Testis (tissue), 3 donors: ENCODE measurements around the gene TNFSF8. TPM values are rescaled to one million over a fixed set of nuclear protein-coding genes. Genes with fewer than 3 reads are reported as not detected.

Experiments
- DNase-seq: peaks from one replicate; pipeline ENCODE4 v3.0.0-alpha.2; 2019
- H3K27ac ChIP-seq, 2 donors: fragments of 200-600 bp; sonication (generic); one replicate each; pipeline ENCODE4 v1.5.1; 2019
- H3K27me3 ChIP-seq: fragments of 200-600 bp; sonication (generic); one replicate; pipeline ENCODE4 v1.5.1; 2019
- H3K36me3 ChIP-seq: fragments of 200-600 bp; sonication (generic); one replicate; pipeline ENCODE4 v1.5.1; 2017; ENCODE audit warnings: low read depth; ENCODE audit errors: missing control alignments
- H3K4me1 ChIP-seq: fragments of 200-600 bp; sonication (generic); one replicate; pipeline ENCODE4 v1.5.1; 2019
- H3K4me3 ChIP-seq, 2 donors: fragments of 200-600 bp; sonication (generic); one replicate each; pipeline ENCODE4 v1.5.1; 2017 to 2019
- H3K9me3 ChIP-seq: fragments of 200-600 bp; sonication (generic); one replicate; pipeline ENCODE4 v1.5.1; 2017
- CTCF ChIP-seq, 3 experiments: fragments of 450-650 bp in 2 of 3; fragments of 200-600 bp in 1 of 3; sonication (generic) in 1 of 3; IDR thresholded peaks; one replicate each; pipeline ENCODE4 v1.5.1; 2016 to 2019; ENCODE audit warnings: antibody characterized with exemption in 3 of 3, mild to moderate bottlenecking in 2 of 3, moderate library complexity in 1 of 3
- POLR2A ChIP-seq: fragments of 450-650 bp; IDR thresholded peaks from one replicate; pipeline ENCODE4 v1.6.1; 2017; ENCODE audit warnings: antibody characterized with exemption, mild to moderate bottlenecking, moderate library complexity
- WGBS, 2 donors: methylation state at CpG; one replicate each; pipeline ENCODE4 v1.1.5; 2018; 5-methylcytosine and 5-hydroxymethylcytosine counted together
- intact Hi-C: fragments of 100-400 bp; cut with DNase I; formaldehyde crosslinking; loops from one replicate; pipeline ENCODE4 v1.15.1; 2023; ENCODE audit warnings: low total_unique reads
- polyA plus RNA-seq: library from polyadenylated mRNA; stranded (reverse); fragments of 350-450 nt; fragmentation: Illumina TruSeq; extraction: RNeasy Lipid Tissue Mini Kit (QIAGEN cat#74804); gene quantifications from one replicate; pipeline ENCODE4 v1.2.3, GENCODE V29; 2014; ENCODE audit warnings: low read depth, low replicate concordance; ENCODE audit not compliant: insufficient read depth
- total RNA-seq, 2 donors: library from RNA; depleted of rRNA; stranded (reverse); fragments of >200 nt; gene quantifications; one replicate each; pipeline ENCODE4 v1.2.3, GENCODE V29; 2016

The TNFSF8 gene
- total and polyA plus RNA-seq, 3 donors from 2014 or later = 0.63 to 1.3 (median 1.1) TPM

- no peaks in the 10 kb centered on the region for H3K36me3 ChIP-seq
- no peaks in the 10 kb centered on the region for H3K4me1 ChIP-seq
- no peak for DNase-seq
- H3K9me3 ChIP-seq = no peaks in the 10 kb centered on the region
- WGBS, 2 donors = 81 to 89% methylated on average over 4 of the region's 4 CpGs
- H3K4me3 ChIP-seq = no peak overlapping the region
- intact Hi-C loops = no loop called here
- no peak overlapping the region for H3K27ac ChIP-seq
- no peak for TF ChIP-seq CTCF (IDR thresholded peaks at IDR 0.05)
- no peak for TF ChIP-seq POLR2A
- no peaks in the 10 kb centered on the region for H3K27me3 ChIP-seq
These were observed 78.3 kb downstream of the TNFSF8 start for GRCh38 chr9:114852050-114852594.

DNA sequence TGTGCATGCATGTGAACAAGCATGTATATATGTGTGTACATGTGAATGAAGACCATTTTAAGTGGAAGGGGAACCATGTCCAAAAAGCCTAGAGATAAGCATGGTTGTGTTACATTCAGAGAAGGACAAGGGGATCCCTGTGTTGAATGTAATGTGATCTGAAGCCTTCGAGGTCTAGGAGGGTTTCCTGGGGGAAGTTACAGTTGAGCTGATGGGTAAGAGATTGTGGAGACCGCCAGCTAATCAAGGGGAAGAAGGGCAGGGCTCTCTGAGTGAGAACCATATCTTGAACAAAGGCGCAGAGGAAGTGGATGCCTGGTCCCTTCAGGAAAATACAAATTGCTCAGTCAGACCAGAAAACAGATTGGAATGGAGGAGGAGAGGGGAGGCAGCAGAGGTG is 79.1 kb downstream of the TNFSF8 start:
- Histone ChIP-seq H3K4me3 (no peak overlapping the region), H3K27ac (no peak overlapping the region), H3K27me3 (no peaks in the 10 kb centered on the region), H3K4me1 (no peaks in the 10 kb centered on the region), H3K36me3 (no peaks in the 10 kb centered on the region), H3K9me3 (no peaks in the 10 kb centered on the region)
- DNase-seq = no peak
- intact Hi-C loops = no loop called here
- TF ChIP-seq POLR2A = no peak
- no peak for TF ChIP-seq CTCF (IDR thresholded peaks at IDR 0.05)
- 75 to 76% methylated on average over 3 of the region's 3 CpGs for WGBS, 2 donors

Other genes with a start within 250 kb of the TNFSF8 start
- 10 to 100 TPM; 11.5 to 44.0 TPM for gene TEX48, start 248.4 kb downstream of the TNFSF8 start, total RNA-seq
- gene TEX48, start 248.4 kb downstream of the TNFSF8 start, polyA plus RNA-seq = 34.6 TPM
- under 1 TPM in 1 of 2 donors, not detected in 1; 0.06 TPM for gene TNFSF15, start 124.6 kb downstream of the TNFSF8 start, total RNA-seq
- 0.40 TPM for gene TNFSF15, start 124.6 kb downstream of the TNFSF8 start, polyA plus RNA-seq
- gene TNC, start 187.6 kb upstream of the TNFSF8 start, total RNA-seq = 1 to 10 TPM; 3.3 to 3.5 TPM
- 44.0 TPM for gene TNC, start 187.6 kb upstream of the TNFSF8 start, polyA plus RNA-seq